GM12801 (cell line): ENCODE data around the gene DVL1.

ENCODE experiments used
- TF ChIP-seq, protein P1 (sequence below): IDR thresholded peaks from one replicate; pipeline ENCODE4 v1.5.1; 2011; ENCODE audit warnings: control low read depth; ENCODE audit not compliant: insufficient read length; ENCODE audit errors: extremely low read depth

Gene DVL1

DNA sequence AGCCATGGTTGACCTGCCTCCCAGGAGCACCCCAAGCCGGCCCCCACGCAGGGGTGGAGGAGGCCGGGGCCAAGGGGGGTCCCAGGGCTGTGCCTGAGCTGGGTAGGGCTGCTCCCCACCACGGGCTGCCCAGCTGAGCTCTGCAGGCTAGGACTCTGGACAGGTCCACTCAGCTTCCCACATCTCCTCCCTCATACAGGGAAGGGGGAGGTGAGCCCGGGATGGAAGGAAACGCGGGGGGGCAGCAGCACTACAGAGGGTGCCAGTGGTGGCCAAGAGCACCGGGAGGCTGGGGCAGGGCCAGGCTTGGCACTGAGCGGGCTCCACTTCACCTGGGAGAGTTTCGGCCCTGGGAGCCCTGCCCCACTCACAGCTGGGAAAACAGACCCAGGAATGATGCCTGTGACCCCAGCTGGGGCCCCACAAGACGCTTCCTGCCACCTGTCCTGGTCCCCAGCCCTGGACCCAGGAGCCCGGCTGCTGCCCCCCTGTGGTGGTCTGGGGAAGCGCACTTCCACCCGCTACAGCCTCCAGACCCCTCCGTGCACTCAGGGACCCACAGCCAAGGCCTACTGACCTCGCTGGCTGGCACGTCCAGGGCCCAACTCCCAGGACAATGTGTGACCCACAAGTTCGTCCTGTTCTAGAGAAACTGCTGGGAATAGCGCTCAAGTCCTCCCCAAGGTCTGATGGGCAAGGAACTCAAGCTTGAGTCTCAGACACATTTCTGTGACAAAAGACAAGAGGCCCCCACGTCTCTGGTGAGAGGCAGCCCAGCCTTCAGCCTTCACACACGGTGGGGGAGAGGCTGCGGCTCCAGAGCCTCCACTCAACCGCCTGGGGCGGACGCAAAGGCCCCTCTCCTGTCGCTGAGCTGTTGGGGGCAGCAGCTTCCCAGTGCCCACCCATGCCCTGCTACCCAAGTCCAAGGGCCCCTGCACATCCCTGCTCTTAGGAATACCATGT lies 22.8 kb upstream of the DVL1 start:
- TF ChIP-seq, protein P1, sequence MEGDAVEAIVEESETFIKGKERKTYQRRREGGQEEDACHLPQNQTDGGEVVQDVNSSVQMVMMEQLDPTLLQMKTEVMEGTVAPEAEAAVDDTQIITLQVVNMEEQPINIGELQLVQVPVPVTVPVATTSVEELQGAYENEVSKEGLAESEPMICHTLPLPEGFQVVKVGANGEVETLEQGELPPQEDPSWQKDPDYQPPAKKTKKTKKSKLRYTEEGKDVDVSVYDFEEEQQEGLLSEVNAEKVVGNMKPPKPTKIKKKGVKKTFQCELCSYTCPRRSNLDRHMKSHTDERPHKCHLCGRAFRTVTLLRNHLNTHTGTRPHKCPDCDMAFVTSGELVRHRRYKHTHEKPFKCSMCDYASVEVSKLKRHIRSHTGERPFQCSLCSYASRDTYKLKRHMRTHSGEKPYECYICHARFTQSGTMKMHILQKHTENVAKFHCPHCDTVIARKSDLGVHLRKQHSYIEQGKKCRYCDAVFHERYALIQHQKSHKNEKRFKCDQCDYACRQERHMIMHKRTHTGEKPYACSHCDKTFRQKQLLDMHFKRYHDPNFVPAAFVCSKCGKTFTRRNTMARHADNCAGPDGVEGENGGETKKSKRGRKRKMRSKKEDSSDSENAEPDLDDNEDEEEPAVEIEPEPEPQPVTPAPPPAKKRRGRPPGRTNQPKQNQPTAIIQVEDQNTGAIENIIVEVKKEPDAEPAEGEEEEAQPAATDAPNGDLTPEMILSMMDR = no peak

- TF ChIP-seq, protein P1 = no peak
These were observed 22.1 kb upstream of the DVL1 start for GRCh38 chr1:1371364-1371745.

GRCh38 chr1:1370771-1371300 lies 21.6 kb upstream of the DVL1 start:
- TF ChIP-seq, protein P1 = no peak

DNA sequence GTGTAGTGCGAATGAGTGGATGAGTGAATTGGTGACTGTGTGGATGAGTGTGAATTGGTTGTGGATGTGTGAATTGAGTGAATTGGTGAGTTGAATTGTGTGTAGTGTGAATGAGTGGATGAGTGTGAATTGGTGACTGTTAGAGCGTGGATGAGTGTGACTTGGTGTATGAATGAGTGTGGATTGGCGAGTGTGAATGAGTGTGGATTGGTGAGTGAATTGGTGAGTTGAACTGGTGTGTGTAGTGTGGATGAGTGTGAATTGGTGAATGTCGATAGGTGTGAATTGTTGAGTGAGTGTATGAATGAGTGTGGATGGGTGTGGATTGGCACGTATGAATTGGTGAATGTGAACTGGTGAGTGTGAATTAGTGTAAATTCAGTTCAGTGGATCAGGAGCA lies 18.1 kb upstream of the DVL1 start:
- TF ChIP-seq, protein P1 = no peak

GRCh38 chr1:1366699-1367066 lies 17.5 kb upstream of the DVL1 start:
- TF ChIP-seq, protein P1 = no peak

DNA sequence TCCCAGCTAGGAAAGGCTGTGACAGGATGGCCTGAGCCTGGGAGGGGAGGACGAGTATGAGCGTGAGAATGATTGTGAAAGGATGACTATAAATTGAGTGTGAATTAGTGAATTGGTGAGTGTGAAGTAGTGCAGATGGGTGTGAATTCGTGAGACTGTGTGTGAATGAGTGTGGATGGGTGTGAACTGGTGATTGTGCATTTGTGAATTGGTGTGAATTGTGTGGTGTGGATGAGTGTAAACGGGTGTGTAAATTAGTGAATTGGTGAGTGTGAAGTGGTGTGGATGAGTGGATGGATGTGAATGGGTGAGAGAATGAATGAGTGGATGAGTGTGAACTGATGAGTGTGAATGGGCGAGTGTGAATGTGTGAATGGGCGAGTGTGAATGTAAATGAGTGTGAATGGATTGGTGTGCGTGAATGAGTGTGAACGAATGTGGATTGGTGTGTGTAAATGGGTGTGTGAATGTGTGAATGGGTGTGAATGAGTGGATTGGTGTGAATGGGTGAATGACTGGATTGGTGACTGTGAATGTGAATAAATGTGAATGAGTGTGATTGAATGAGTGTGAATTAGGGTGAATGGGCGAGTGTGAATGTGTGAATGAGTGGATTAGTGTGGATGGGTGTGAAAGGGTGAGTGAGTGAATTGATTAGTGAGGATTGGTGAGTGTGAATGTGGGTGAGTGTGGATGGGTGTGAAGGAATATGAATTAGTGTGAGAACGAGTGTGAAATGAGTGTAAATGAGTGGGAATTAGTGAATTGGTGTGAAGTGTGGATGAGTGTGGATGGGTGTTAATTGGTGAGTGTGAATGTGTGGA lies 16.9 kb upstream of the DVL1 start:
- TF ChIP-seq, protein P1 = no peak

- TF ChIP-seq, protein P1 = no peak
These were observed 15.0 kb upstream of the DVL1 start for GRCh38 chr1:1364266-1364665.
